ENCODE measurements around the gene ZNF483. TPM values are rescaled to one million over a fixed set of nuclear protein-coding genes. Genes with fewer than 3 reads are reported as not detected.

ZNF483 gene
- total and polyA plus RNA-seq, 3 donors from 2014 or later = 10.5 to 28.6 (median 25.1) TPM

GRCh38 chr9:111516061-111516465 is 8.9 kb upstream of the ZNF483 start:
- Histone ChIP-seq H3K9me3 (no peaks in the 10 kb centered on the region), H3K4me1 (no peaks in the 10 kb centered on the region), H3K27me3 (no peaks in the 10 kb centered on the region), H3K27ac (no peak overlapping the region), H3K36me3 (ENCODE audit: low read depth, missing control alignments) (no peaks in the 10 kb centered on the region), H3K4me3 (no peak overlapping the region)
- no peak for TF ChIP-seq CTCF (IDR thresholded peaks at IDR 0.05)
- TF ChIP-seq POLR2A (IDR thresholded peaks at IDR 0.05) = no peak
- intact Hi-C loops (cut with DNase I; ENCODE audit: low total_unique reads) = no loop called here
- 73 to 89% methylated on average over 2 of the region's 2 CpGs for WGBS, 2 donors
- DNase-seq = no peak

DNA sequence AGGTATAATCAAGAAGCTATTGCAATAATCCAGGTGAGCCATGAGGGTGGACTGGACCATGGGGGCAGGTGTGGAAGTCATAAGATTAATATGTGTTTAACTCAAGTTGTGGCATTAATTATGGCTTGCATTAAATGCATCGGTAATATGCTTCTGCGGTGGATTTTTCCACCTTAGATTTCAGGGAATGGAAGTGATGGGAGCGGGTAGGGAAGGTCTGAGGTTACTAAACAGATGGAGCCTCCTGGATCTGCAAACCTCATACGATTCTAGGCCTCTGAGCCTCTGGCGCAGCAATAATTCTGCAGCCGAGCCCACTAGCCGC is 286 bp upstream of the ZNF483 start:
- Histone ChIP-seq H3K27me3 (no peaks in the 10 kb centered on the region), H3K36me3 (ENCODE audit: low read depth, missing control alignments) (no peaks in the 10 kb centered on the region), H3K4me1 (peaks cover 5% of the 10 kb centered on the region), H3K4me3 (peak overlapping the region; percentile 70 to 89), H3K9me3 (no peaks in the 10 kb centered on the region), H3K27ac (peak overlapping the region; percentile 20 to 77)
- intact Hi-C loops (cut with DNase I; ENCODE audit: low total_unique reads) = no loop called here
- 19 to 22% methylated on average over 6 to 7 of the region's 7 CpGs for WGBS, 2 donors
- TF ChIP-seq POLR2A (IDR thresholded peaks at IDR 0.05) (no peak), CTCF (IDR thresholded peaks at IDR 0.05) (no peak)
- DNase-seq = no peak

GRCh38 chr9:111527347-111527746 is 2.4 kb downstream of the ZNF483 start:
- Histone ChIP-seq H3K27ac (no peak overlapping the region), H3K9me3 (no peaks in the 10 kb centered on the region), H3K4me3 (no peak overlapping the region), H3K27me3 (no peaks in the 10 kb centered on the region), H3K4me1 (peaks cover 5% of the 10 kb centered on the region), H3K36me3 (ENCODE audit: low read depth, missing control alignments) (no peaks in the 10 kb centered on the region)
- intact Hi-C loops (cut with DNase I; ENCODE audit: low total_unique reads) = no loop called here
- DNase-seq = no peak
- TF ChIP-seq CTCF (IDR thresholded peaks at IDR 0.05) (no peak), POLR2A (IDR thresholded peaks at IDR 0.05) (no peak)
- 74 to 92% methylated on average over 2 of the region's 2 CpGs for WGBS, 2 donors

DNA sequence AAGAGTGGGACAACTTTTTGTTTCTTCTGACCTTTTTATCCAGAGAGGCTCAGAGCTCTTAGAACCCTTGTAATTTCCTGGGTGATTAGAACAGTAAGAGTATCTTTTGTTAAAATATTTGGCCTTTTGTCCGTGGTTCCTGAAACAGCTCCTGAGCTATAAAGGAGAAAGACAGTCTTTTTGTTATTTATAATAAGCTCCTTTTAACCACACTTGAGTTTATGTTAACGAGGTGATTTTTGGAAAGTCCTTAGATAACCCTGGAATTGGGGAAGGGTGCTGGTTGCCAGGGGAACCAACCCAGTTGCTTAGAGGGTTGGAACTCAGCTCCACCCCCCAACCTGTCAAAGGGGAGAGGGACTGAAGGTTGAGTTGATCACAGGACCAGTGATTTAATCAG is 4.8 kb downstream of the ZNF483 start:
- no peak overlapping the region for H3K4me3 ChIP-seq
- no peaks in the 10 kb centered on the region for H3K27me3 ChIP-seq
- no peak overlapping the region for H3K27ac ChIP-seq
- intact Hi-C loops (cut with DNase I; ENCODE audit: low total_unique reads) = no loop called here
- TF ChIP-seq POLR2A (IDR thresholded peaks at IDR 0.05) = no peak
- TF ChIP-seq CTCF (IDR thresholded peaks at IDR 0.05) = no peak
- WGBS, 2 donors = 28 to 70% methylated on average over 2 of the region's 2 CpGs
- H3K4me1 ChIP-seq = peaks cover 5% of the 10 kb centered on the region
- no peaks in the 10 kb centered on the region for H3K9me3 ChIP-seq
- no peaks in the 10 kb centered on the region for H3K36me3 ChIP-seq (ENCODE audit: low read depth, missing control alignments)
- no peak for DNase-seq

DNA sequence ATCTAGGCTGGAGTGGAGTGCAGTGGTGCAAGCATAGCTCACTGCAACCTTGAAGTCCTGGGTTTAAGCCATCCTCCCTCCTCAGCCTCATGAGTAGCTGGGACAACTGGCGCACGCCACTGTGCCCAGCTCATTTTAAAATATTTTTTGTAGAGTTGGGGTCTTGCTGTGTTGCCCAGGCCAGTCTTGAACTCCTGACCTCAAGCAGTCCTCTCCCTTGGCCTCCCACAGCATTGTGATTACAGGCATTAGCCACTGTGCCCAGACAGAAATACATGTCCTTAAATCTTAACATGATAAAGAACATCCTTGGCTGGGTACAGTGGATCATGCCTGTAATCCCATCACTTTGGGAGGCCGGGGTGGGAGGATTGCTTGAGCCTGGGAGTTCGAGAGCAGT is 6.7 kb downstream of the ZNF483 start:
- H3K4me1 ChIP-seq = no peaks in the 10 kb centered on the region
- no peak overlapping the region for H3K4me3 ChIP-seq
- H3K9me3 ChIP-seq = no peaks in the 10 kb centered on the region
- H3K27ac ChIP-seq = no peak overlapping the region
- no peaks in the 10 kb centered on the region for H3K27me3 ChIP-seq
- WGBS, 2 donors = 95 to 98% methylated on average over 4 of the region's 4 CpGs
- H3K36me3 ChIP-seq (ENCODE audit: low read depth, missing control alignments) = no peaks in the 10 kb centered on the region
- TF ChIP-seq CTCF (IDR thresholded peaks at IDR 0.05) = no peak
- TF ChIP-seq POLR2A (IDR thresholded peaks at IDR 0.05) = no peak
- no peak for DNase-seq
- intact Hi-C loops (cut with DNase I; ENCODE audit: low total_unique reads) = no loop called here

All from testis (tissue), 3 donors.